Measurements from ENCODE around the gene BTG1. TPM values are rescaled to one million over a fixed set of nuclear protein-coding genes. Genes with fewer than 3 reads are reported as not detected.

Gene BTG1
- total and polyA plus RNA-seq, 9 of the 15 experiments (the other 6 are each of a cell fraction or from before 2014, with no cell fraction given) = 3.7 to 28.6 (median 7.4) TPM

GRCh38 chr12:92114834-92115233, 30.8 kb downstream of the BTG1 start:
- no peaks in the 10 kb centered on the region for H3K9me3 ChIP-seq (replicated peaks; ENCODE audit: control insufficient read depth, insufficient read depth, low read depth, low read length)
- 70% methylated on average over 2 of the region's 2 CpGs for WGBS (ENCODE audit: insufficient coverage, low coverage, missing lambda C conversion rate)
- no peak overlapping the region for H3K4me3 ChIP-seq
- no TSS peak for BruUV-seq (replicated peaks)
- no peak for ATAC-seq
- no peaks in the 10 kb centered on the region for H3K27me3 ChIP-seq (ENCODE audit: control insufficient read depth in 2 of 2, insufficient read depth in 2 of 2, low read length in 2 of 2)
- intact Hi-C loops (cut with micrococcal nuclease) (no loop called here), in situ Hi-C loops (cut with MboI) (no loop called here)
- H2AFZ ChIP-seq (ENCODE audit: low read depth, low read length) = no peak overlapping the region
- DNase-seq (ENCODE audit: extremely low read depth in 1 of 4, low spot score in 3 of 4) = no peak
- H3K79me2 ChIP-seq (ENCODE audit: control insufficient read depth, insufficient read depth, low read length) = no peaks in the 10 kb centered on the region
- POLR2A ChIA-PET = interaction anchor here (1.0 to 1.8 kb wide), 3 partner anchors 10 to 18 kb away, joined by 3 to 6 read pairs (median 3); no protein-coding TSS in a partner anchor
- H3K4me2 ChIP-seq (ENCODE audit: insufficient read depth, low read length) = no peak overlapping the region
- H3K9me1 ChIP-seq (ENCODE audit: control insufficient read depth, insufficient read depth, low read length) = no peaks in the 10 kb centered on the region
- FAIRE-seq = no peak
- peaks cover 3% of the 10 kb centered on the region; the same call in 1 of the 3 replicates for H3K36me3 ChIP-seq (ENCODE audit: control insufficient read depth, insufficient read depth, low read length)
- H3K27ac ChIP-seq (ENCODE audit: extremely low read depth, low read depth, low read length) = no peak overlapping the region
- CTCF ChIA-PET (ENCODE audit: low intra/inter-chr PET ratio) = no interaction called here
- no peak overlapping the region for H3K9ac ChIP-seq (ENCODE audit: insufficient read depth in 1 of 2, low read depth in 2 of 2, low read length in 2 of 2)
- no peaks in the 10 kb centered on the region; a peak in 1 of 5 replicates for H3K4me1 ChIP-seq (replicated peaks in 1 of 2; ENCODE audit: control insufficient read depth in 2 of 2, insufficient read depth in 2 of 2, low read length in 2 of 2)
- TF ChIP-seq MEIS2 (IDR thresholded peaks at IDR 0.05; ENCODE audit: partially characterized antibody) (peak; percentile 32), RBFOX2 (IDR thresholded peaks at IDR 0.05; ENCODE audit: low read depth, low read length) (no peak)
- TF ChIP-seq, protein P1, sequence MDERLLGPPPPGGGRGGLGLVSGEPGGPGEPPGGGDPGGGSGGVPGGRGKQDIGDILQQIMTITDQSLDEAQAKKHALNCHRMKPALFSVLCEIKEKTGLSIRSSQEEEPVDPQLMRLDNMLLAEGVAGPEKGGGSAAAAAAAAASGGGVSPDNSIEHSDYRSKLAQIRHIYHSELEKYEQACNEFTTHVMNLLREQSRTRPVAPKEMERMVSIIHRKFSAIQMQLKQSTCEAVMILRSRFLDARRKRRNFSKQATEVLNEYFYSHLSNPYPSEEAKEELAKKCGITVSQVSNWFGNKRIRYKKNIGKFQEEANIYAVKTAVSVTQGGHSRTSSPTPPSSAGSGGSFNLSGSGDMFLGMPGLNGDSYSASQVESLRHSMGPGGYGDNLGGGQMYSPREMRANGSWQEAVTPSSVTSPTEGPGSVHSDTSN (CRISPR knock-in tag; IDR thresholded peaks at IDR 0.05; ENCODE audit: low read depth) = no peak
- TF ChIP-seq, protein P1 (tag; conservative IDR thresholded peaks at IDR 0.05; ENCODE audit: low read depth) = peak; percentile 26; the same call in 1 of the 2 replicates
- no peaks in the 10 kb centered on the region for H4K20me1 ChIP-seq (replicated peaks; ENCODE audit: control insufficient read depth, insufficient read depth, low read length)

Data from K562 (cell line).